ENCODE measurements around the gene C6orf132.

C6orf132 gene

DNA sequence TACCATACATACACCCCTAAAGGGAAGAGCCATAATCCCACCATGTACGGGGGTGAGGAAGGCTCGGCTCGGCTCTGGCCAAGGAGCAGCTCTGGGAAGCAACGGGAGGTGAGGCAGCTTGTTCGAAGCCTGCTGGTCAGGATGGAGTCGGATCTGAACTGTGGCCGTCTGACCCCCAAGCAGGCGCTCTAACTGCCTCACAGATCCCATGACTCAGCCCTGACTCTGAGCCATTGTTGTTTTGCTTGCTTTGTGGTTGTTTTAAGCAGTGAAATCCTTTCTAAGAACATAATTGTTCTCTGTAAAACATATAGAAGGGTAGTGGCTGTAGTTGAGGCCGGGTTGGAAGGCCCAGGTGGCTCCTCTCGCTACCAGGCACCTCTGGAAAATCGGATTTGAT, 10.9 kb downstream of the C6orf132 start:
- no peak for DNase-seq

DNA sequence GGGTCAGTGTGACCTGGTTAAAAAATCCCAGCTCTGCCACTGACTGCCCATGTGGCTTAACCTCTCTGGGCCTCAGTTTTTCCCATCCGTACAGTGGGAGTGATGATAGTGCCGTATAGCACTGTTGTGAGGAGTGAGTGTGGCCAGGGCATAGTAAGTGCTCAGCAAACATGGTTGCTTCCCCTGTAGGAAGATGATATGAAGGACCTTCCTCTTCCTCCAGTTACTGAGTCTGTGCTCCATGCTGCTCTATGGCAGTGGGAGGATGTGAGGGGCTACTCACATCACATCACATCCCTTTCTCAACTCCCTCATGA, 13.1 kb downstream of the C6orf132 start:
- DNase-seq, result no peak

DNA sequence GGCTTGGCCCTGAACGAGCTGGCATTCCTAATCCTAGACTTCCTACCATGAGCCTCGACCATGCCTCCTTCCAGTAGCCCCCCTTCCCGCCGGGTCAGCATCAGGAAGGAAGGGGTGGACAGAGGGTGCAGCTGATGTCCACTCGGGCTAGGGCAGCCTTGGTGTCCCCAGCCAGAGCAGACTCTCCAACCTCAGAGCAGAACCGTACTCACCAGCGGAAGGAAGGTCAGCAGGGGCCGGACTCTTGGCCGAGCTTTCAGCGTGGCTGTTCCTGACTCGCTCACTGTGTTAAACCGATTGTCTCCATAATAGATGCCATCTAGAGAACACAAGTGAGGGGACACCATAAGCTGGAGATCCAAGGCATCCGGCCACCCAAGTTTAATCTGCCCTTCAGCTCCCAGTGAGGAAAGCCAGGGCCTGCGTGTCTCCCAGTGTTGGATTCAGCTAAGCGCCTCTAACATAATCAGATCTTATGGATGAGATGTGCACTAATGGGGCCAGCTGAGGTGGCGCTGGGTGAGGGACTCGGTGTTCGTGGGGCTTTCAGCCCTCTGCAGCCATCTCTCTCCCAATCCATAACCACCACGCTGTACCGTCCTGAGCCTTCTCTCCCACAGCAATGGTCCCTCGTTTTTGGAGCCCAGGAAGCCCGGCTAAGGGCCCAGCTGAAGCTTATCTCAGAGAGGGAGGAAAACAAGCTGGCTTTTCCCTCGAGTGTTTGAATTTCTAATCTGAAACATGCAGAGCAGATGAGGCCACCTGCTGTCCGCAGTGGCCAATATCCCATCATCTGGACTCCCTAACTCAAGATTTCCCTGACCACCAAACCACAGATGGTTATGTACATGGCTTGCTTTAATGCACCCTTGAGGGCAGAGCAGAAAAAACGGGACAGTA, 13.7 kb downstream of the C6orf132 start:
- no peak for DNase-seq

DNA sequence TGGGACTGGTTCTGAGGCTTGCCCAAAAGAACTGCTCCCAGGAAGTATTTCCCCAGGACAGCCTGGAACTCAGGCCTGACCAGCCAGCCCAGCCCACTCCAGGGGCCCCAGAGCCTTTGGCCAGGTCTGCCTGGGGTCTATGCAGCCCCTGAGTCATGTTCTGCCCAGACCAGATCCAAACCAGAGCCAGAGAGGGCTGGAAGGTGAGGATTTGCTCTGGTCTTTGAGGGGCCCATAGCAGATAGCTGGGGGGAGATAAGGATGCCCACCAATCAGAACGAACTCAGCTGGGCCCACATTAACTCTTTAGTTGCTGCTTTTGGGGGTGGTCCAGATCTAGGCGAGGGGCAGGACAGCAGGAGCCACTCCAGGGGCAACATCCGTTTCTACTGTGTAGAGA, 16.8 kb downstream of the C6orf132 start:
- DNase-seq, result no peak

DNA sequence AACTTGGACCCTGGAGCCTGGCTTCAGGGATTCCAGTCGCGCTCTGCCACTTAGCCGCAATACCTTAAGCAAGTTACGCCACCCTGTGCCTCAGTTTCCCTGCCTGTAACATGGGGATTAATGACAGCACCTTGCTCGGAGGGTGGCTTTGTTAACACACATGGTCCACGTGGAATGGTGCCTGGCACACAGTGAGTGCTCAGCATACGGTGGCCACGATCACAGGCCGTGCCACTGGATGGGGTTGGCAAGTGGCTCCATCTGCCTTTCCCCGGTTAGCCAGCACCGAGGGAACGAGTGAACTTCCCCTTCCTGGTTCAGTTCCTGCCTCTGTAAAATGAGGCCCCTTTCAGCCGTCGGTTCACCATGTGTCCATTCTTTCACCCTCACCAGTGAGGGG, 17.2 kb downstream of the C6orf132 start:
- no peak for DNase-seq

DNA sequence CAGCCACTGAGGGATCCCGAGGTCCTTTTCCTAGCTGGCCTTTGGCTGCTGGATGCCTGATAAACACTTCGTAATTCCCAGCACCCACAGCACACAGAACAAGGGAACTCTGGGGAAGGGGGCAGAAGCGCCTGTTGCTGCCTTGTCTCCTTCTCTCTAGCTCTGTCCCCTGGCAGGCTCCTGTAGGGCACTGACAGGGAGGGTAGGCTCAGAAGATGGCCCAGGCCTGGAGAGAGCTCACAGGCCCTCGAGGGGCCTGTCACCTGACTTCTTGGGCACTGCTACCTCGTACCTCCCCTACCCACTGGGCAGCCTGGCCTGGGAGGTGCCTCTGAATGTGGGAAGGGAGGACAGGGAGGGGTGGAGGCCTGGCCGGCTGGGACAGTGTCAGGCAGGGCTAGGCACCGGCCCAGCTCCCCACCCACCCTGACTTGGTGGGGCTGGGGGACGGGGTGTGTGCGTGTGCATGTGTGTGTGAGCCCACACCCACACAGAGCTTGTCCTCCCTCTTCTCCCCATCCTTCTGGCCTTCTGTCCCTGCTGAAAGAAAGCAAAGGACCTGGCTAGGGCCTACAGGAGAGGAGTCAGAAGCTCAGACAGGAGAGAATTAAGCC, 18.1 kb downstream of the C6orf132 start:
- no peak for DNase-seq

DNA sequence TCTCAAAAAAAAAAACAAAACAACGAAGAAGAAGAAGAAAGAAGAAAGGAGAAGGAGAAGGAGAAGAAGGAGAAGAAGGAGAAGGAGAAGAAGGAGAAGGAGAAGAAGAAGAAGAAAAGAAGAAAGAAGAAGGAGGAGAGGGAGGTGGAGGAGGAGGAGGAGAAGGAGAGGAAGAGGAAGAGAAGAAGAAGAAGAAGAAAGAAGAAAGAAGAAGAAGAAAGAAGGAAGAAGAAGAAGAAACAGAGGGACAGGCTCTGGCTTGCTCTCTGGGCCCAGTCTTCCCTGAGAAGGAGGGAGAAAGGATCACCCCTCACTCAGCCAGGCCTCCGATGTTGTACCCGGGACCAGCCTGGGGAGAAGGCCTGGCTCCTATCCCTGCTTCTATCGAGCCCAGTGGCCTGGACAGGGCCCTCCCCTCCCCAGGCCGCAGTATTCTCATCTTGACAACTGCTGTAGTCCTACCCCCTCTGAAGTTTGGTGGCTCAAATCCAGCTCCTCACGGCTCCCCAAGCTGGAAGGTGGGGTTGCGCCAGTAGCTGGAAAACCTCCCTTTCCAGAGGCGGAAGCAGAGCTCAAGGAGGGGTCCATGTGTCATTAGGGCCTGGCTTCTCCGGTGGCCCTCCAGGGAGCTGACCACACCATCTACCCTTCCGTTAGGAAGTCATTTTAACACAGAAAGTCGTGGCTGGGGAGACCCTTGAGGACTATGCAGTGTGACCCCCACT, 18.9 kb downstream of the C6orf132 start:
- no peak for DNase-seq

DNA sequence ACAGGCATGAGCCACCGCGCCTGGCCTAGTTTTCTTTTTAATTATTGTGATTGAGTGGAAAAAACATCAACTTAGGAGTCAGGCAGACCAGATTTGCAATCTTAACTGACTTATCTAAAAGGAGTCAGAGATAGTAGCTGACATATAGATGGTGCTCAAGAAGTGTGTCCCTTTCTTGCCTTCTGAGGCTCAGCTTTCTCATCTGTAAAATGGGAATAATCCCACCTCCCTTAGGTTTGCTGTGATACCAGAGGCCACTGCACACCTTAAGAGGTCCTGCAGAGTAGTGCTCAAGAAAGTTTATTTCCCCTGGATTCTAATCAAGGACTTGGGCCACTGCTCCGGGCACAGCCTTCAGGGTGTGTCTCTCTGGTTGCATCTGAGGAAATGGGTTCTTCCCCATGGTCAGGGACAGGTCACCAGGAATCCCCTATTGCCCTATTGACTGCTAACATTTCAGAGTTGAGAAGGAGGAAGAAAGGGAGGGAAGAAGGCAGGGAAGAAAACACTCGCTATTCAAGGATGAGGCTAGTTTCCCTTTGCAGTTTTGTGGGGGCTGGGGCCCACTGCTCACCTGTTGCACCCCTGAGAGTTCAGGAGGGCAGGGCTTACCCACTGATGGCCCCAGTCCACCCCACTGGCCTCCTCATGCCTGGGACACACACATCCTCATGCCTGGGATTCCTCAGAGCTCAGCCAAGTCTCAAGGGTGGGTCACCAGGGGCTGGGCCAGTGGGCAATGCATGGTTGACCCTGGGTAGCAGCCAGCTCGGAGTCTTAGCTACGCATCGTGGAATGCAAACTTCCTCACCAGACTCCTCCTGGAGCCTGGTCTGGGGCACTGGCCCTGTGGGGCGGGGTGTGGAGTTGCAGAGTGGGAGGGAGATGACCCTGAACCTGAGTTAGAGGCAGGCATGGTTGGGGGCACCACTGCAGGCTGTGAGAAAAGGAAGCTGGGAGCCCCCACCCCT, 21.2 kb downstream of the C6orf132 start:
- DNase-seq, result no peak

DNA sequence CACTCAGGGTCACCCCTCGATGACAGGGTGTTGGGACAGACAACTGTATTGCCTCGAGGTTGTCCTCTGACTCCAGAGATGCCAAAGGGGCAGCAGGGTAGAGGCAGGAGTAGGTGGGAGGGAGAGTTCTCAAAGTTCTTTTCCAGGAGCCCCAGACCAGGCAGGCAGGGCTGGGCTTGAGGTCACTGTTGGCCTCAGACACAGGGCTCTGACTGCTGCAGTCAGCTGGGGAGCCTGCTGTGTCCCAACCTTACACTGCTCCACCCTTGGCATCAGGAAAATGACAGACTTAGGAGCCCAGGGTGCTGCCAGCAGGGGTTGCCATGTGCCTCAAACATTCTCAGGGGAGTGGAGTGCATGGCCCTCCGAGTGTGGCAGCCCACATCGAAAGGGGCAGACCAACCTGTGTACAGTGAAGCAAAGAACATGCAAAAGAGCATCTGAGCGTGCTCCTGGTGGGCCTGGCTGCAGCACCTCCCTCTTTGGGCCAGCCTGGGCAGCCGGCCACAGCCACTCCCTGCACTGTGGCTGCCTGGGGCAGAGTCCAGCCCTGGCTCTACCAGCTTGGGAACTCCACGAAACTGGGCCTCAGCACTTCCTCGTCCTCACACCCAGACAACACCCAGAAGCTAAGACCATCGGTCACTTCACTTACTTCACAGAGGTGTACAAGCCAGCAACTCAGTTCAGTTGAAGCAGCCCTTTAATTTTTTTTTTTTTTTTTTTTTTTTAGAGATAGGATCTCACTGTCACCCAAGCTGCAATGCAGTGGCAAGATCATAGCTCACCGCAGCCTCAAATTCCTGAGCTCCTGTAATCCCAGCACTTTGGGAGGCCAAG, 24.0 kb downstream of the C6orf132 start:
- no peak for DNase-seq

DNA sequence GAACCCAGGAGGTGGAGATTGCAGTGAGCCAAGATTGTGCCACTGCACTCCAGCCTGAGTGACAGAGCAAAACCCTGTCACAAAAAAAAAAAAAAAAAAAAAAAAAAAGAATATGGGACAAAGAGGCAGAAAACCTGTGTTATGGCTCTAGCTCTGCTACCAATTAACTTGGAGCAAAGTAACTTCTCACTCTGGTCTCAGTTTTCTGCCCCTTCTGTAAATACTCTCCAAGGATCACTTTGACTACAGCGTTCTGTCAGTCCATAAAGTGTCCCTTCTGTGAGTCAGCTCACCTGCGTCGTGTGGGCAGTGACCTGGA, 24.6 kb downstream of the C6orf132 start:
- DNase-seq, result no peak

DNA sequence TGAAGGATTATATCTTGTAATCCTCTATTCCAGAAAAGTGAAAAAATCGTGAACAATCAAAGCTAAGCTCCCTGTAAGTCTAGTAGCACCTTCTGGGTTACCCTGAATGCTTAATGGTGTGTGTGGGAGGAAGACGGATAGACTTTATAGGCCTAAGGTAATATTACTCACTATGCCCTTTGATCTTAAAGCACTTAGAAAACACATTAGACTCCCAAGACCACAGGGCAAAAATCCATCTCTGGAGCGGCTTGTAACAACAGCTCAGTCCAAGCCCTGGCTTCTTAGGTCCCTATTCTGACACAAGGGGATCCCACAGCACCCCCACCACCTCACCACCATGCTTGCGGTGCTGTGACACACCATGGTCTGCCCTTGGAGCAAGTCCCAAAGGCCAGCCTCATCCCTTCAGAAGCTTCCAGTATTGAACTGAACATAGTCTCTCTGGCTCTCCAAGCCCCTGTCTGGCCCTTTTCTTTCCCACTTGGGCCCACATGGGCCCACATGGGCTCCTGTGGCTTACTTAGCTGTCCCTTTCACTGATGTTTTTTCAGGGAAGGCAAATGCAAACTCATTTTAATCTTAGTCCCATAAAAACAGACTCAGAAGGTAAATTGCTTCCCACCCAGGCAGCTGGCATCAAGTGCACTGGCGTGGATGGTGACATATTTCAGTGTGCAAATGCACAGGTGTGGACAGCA, 28.3 kb downstream of the C6orf132 start:
- DNase-seq, result no peak

DNA sequence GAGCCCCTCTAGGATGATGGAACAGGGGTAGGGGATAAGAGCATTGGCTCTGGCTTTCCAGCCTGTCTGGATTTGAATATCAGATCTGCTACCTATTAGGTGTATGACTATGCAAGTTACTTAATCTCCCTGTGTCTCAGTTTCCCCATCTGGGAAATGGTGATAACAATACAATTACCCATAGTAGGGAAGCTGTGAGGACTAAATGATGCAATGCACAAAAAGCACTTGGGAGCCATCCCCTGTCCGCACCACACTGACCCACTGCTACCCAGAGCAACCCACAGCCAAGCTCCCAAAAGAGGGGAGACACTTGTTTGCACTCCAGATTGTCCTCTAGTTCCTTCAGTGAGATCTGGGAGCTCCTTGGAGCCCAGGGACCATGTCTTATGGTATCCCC, 30.1 kb downstream of the C6orf132 start:
- DNase-seq, result no peak

DNA sequence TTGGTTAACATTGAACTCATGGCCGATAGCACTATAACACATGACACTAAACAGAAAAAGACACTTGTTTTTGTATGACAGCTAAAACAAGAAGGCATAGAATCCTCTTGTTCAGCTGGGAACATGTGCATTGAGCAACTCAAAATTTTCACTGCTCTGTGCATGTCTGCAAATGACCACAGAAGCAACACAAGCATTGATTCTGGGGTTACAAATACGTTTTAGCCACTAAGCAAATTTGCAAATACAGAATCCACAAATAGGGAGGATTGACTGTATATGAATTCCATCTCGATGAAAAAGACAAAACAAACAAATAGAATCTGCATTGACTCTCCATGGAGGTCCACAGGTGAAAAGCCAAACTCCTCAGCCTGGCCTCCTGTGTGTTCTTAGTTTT, 31.7 kb downstream of the C6orf132 start:
- no peak for DNase-seq

DNA sequence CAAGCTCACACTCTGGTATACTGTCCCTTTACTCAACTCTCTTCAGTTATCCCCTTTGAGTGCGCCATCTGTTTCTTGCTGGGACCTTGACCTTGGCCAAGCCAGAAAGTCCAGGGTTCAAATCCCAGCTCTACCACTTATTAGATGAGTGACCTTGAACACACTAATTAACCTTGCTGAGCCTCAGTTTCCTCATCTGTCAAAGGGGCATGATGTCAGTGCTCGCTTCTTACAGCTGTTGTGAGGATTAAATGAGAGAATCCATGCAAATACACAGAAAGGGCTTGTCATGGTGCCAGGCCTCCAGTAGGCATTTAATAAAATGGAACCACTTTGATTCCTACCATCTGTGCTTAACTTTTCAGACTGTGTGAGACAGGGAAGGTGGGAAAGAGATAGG, 34.3 kb downstream of the C6orf132 start:
- DNase-seq, result no peak

DNA sequence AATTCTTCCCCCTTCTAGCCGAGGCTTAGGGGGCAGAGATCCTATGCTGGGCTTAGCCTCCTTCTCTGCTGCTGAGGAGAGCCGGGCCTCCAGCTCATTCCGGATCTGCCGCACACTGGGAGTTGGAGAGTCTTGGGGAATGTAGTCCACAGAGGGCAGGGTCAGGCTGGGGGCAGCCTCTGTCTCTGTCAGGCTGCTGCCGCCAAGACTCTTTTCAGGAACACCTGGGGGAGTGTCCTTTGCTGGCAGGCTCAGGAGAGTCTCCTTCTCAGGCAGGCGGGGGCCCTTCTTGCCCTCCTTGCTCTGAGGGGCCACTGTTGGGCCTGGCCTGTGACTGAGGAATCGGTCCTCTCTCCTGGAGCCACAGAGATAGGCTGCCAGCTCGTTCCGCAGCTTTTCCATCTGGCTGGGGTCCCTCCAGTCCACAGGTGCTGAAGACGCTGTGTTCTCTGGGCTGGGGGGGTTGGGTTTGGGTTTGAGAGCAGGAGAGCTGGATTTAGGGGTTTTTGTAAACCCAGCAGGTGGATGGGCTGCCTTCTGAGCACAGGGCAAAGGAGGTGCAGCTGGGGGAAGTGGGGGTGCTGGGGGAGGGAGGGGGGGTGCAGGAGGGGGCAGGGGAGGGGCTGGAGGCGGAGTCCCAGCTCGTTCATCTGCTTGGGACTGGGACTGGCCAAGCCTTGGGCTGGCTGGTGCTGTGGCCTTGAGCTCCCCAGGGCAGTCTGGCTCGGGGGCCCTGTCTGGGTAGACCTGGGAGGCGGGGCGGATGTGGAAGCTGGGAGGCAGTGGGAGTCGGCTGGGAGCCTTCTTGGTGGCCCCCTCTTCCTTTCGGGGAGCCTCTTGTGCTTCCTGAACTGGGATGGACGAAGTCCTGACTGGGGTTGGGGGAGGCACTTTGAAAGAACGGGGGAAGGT, 36.1 kb downstream of the C6orf132 start:
- DNase-seq, result no peak

DNA sequence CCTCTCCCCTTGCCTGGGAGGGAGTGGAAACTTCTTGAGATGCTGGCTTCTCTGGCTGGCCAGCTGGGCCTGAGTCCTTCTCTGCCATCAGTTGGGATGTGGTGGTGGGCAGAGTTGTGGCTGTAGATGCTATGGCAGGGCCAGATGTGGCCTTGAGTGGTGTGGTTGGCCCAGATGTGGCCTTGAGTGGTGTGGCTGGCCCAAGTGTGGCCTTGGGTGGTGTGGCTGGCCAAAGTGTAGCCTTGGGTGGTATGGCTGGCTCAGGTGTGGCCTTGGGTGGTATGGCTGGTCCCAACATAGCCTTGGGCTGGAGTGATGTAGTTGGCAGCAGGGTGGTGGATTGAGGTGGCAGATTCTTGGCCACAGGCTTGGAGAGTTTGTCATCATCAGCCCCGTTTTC, 36.7 kb downstream of the C6orf132 start:
- no peak for DNase-seq

DNA sequence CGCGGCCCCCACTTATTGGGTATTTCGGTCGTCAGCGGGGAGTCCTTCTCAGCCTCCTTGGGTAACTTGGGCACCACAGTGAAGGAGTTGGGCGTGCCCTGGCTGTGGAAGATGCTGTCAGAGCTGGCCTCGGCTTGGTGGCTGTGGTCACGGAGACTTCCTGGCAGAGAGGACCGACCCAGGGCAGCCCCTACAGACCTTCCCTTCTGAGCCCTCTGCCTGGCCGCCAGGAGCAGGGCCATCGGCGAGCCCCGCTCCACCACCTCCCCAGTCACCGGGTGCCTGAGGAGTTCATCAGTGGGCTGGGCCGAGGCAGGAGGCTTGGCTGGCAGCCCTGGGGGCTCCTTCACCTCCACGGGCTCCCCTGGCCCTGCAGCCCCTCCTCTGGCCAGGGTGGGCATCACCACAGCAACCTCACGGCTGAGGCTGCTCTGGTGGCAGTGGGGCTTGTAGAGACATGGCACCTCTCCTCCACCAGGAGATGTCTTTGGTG, 37.2 kb downstream of the C6orf132 start:
- no peak for DNase-seq

DNA sequence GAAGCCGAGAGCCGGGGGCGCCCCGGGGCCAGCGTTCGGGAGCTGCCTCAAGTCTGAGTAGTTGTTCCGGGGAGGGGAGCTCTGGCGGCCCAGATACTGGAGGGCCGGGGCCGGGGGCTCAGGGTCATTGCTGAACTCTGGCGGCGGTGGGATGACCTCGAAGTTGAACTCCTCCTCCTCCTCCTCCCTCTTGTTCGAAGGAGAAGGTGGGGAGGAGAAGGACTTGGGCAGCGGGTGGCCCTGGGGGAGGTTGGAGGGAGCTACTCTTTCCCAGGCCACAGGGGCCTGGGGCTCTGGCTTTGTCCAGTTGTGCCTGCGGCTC, 37.7 kb downstream of the C6orf132 start:
- DNase-seq, result no peak

DNA sequence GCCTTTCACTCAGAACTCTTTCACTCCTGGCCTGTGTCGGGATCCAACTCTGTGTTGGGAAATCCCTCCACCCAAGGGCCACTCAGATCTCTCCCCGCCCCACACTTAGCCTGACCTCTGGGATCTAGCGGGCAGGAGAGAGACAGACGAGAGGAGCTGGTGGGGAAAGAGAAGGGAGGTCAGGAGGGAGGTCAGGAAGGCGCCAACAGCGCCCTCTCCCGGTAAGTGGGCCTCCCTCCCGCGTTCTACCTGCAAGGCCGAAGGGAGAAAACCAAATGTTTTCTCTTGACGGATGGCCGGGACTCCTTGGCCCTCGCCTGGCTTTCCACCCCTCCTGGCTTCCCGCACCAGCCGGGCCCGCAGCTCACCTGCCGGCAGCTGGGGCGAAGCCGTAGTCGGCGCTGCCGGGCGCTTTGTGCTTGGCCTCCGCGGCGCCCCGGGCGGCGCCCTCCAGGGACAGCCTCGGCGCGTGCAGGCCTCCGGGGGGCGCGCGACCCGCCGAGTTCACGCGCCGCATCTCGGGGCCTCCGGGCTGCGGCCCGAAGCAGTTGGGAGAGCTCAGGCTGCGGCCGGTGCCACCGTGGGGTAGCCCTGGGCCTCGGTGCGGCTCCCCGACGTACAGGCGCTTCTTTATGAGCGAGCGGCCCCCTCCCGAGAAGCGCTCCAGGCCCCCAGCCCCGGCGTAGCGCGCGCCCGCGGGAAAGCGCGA, 38.2 kb downstream of the C6orf132 start:
- no peak for DNase-seq

DNA sequence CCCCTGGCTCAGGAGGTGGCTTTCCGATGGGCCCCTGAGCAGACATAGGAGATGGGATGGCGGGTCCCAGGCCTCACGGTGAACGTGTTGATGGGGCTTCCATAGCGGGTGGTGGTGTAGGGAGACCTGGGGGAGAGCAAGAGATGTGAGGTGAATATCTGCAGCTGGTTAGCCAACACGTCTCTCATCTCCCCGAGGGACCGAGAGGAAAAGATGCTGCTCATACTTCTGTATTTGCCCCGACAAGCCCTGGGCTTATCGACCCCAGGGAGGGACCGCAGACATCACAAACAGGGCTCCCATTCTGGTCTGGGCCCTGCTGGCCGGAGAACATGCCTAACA, 38.7 kb downstream of the C6orf132 start:
- DNase-seq, result no peak

Measured in NCI-H2081 (cell line).